ENCODE results near the gene ARHGAP27.
"Not testable (repeated sequence)": the region's sequence is repeated elsewhere in the genome, so short reads cannot be mapped to it uniquely, and the experiment has no call there.

The ARHGAP27 gene

DNA sequence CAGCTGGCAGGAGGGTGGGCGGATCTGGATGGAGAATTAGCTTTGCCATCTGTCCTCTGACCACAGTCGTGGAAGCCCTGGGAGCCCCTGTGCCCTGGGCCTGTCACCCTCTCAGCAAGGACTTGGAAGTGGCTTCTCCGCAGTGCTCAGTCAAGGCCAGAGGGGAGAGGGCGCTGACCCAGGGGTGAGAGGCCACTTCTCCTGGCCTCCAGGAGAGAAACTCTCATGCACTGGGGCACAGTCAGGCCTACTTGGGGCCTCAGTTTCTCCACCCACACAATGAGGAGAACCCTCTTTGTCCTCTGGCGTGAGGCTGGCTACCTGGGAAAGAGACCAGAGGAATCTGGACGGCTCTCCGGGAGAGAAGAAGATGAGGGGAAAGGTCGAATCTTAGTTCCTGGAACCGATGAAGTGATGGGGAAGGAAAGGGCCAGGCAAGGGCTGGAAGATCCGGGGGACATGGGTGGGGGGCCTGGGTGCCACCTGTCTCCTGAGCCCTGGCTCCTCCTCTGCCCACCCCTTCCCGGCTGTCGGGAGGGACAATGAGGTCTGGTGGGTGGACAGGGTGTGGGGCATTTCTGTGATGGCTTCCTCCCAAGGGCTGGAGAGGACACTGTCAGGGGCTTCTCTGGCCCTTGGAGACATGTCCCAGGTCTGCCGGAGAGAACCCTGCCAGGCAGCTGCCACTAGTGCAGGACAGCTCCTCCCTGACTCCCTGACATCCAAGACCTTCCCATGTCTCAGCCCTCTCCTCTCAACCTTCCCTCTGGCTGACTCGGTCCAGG is 9.0 kb upstream of the ARHGAP27 start:
- Histone ChIP-seq H3K36me3 (replicated peaks) (peaks cover 4% of the 10 kb centered on the region), H3K27ac (no peak overlapping the region), H3K4me3 (ENCODE audit: low read depth, low read length) (no peak overlapping the region), H3K27me3 (replicated peaks) (no peaks in the 10 kb centered on the region)
- TF ChIP-seq, protein P1, sequence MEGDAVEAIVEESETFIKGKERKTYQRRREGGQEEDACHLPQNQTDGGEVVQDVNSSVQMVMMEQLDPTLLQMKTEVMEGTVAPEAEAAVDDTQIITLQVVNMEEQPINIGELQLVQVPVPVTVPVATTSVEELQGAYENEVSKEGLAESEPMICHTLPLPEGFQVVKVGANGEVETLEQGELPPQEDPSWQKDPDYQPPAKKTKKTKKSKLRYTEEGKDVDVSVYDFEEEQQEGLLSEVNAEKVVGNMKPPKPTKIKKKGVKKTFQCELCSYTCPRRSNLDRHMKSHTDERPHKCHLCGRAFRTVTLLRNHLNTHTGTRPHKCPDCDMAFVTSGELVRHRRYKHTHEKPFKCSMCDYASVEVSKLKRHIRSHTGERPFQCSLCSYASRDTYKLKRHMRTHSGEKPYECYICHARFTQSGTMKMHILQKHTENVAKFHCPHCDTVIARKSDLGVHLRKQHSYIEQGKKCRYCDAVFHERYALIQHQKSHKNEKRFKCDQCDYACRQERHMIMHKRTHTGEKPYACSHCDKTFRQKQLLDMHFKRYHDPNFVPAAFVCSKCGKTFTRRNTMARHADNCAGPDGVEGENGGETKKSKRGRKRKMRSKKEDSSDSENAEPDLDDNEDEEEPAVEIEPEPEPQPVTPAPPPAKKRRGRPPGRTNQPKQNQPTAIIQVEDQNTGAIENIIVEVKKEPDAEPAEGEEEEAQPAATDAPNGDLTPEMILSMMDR (IDR thresholded peaks at IDR 0.05; ENCODE audit: low read depth, low read length, missing control alignments), result no peak
- DNase-seq, result no peak
- in situ Hi-C loops (cut with HindIII; ENCODE audit: low pct_ligation_motif_present, low sequenced_read_pairs), result no loop called here

GRCh38 chr17:45440839-45441515 is 8.3 kb upstream of the ARHGAP27 start:
- H3K27ac ChIP-seq; H3K36me3 ChIP-seq (replicated peaks); H3K4me3 ChIP-seq (ENCODE audit: low read depth, low read length); H3K27me3 ChIP-seq (replicated peaks); DNase-seq; in situ Hi-C loops (cut with HindIII; ENCODE audit: low pct_ligation_motif_present, low sequenced_read_pairs): not testable (repeated sequence)

DNA sequence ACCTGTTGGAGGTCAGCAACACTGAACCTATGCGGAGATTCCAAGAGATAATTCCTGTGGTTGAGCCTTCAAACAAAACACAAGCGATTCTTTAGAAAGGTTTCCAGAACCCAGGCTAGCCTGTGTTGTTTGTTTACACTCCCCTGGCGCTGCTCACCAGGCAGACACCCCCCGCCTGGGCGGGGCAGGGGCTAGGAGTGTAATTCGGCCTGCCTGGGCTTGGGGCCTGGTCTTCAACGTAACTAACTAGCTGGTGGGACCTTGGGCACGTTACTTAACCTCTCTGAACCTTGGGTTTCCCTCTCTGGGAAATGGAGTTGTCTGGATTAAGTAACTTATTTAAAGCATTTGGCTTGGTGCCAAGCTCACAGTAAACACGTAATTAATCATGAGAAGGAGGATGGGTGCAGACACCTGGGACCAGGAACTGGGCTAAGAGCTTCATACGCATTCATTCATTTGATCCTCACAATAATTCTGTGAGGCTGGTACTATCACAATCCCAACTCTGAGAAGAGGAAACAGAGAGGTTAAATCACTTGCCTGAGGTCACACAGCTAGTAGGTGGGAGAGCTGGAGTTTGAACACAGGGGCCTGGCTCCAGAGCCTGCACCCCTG is 7.6 kb upstream of the ARHGAP27 start:
- Histone ChIP-seq H3K27ac (no peak overlapping the region), H3K27me3 (replicated peaks) (no peaks in the 10 kb centered on the region), H3K36me3 (replicated peaks) (peaks cover 4% of the 10 kb centered on the region), H3K4me3 (ENCODE audit: low read depth, low read length) (no peak overlapping the region)
- in situ Hi-C loops (cut with HindIII; ENCODE audit: low pct_ligation_motif_present, low sequenced_read_pairs), result no loop called here
- TF ChIP-seq, protein P1 (IDR thresholded peaks at IDR 0.05; ENCODE audit: low read depth, low read length, missing control alignments), result no peak
- no peak for DNase-seq

DNA sequence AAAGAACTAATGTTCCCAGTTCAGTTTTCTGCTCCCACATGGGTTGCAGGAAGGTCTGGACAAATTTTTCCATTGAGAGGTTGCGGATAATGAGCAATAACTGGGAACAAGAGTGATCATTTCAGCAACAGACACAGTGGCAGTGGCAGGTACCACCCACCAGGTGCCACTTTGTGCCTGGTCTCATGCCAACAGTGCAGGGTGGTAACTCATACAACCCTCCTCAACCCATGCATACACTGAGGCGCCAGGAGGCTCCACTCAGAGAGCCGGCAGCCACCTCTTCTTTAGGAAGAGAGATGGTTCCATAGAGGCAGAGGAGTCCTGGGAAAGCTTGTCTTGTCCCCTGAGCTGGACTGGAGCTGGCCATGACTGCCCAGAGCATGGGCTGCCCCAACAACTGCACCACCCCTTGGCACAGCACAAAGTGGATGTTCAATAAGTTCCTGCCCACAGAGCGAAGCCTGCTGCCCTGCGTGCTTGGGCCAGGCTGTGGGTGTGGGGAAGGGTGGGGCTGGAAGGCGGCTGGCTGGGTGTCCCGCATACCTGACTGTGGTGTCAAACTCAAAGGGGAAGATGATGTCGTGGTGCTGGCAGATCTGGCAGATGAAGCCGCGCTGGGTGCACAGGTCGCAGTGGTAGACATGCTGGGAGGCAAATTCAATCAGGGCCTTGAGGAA is 6.4 kb upstream of the ARHGAP27 start:
- in situ Hi-C loops (cut with HindIII; ENCODE audit: low pct_ligation_motif_present, low sequenced_read_pairs), result no loop called here
- no peak for DNase-seq
- TF ChIP-seq, protein P1 (IDR thresholded peaks at IDR 0.05; ENCODE audit: low read depth, low read length, missing control alignments), result no peak
- Histone ChIP-seq H3K27ac (no peak overlapping the region), H3K4me3 (ENCODE audit: low read depth, low read length) (no peak overlapping the region), H3K36me3 (replicated peaks) (no peaks in the 10 kb centered on the region), H3K27me3 (replicated peaks) (no peaks in the 10 kb centered on the region)

DNA sequence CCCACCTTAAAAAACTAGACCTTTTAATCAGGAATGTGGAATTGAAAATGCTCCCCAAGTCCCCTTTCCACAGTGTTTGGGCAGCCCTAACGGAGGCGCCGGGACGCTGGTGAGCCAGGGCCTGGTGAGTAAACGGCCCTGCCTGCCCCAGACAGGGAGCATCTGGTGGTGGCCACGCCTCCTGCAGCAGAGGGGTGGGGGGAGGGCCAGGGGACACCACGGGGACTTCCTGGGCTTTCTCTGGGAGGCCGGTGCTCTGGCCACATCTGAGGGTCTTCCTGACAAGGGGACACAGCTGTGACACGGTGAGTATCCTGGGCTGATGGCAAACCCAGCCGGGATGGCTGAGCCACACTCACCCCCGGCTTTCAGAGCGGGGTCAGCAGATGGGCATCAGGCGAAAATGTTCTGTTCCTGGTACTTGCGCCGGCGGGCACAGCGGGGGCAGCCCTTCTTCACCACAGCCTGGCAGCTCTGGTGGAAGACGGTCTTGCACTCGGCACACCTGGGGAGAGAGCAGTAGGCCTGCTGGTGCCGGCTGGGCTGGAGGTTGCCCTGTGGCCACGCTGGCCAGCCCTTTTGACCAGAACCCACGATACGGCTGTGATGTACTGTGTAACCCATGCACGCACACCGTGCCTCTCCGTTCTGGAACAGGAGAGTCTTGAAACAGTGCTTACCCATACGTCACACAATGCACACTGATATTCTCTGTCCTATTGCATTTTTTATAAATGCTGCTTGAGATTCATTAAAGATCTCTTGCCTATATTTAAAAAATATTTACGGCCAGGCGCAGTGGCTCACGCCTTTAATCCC is 5.0 kb upstream of the ARHGAP27 start:
- DNase-seq, result no peak
- Histone ChIP-seq H3K27ac (no peak overlapping the region), H3K4me3 (ENCODE audit: low read depth, low read length) (no peak overlapping the region), H3K36me3 (replicated peaks) (no peaks in the 10 kb centered on the region), H3K27me3 (replicated peaks) (no peaks in the 10 kb centered on the region)
- TF ChIP-seq, protein P1 (IDR thresholded peaks at IDR 0.05; ENCODE audit: low read depth, low read length, missing control alignments), result no peak
- in situ Hi-C loops (cut with HindIII; ENCODE audit: low pct_ligation_motif_present, low sequenced_read_pairs), result no loop called here

All from brain microvascular endothelial cell (primary cell).